Natural killer cell (primary cell): ENCODE data around the gene HCST. TPM values are rescaled to one million over a fixed set of nuclear protein-coding genes. Genes with fewer than 3 reads are reported as not detected.
"Not testable (repeated sequence)": the region's sequence is repeated elsewhere in the genome, so short reads cannot be mapped to it uniquely, and the experiment has no call there.

Source experiments
- ATAC-seq, 3 donors: fragments of 150-1000 bp in 2 of 3; fragments of 200-7000 bp in 1 of 3; cut with Tn5 transposase; 1 replicate in 1 of 3; 2 replicates in 2 of 3; pipeline ENCODE4 v1.10.0; 2021; ENCODE audit warnings: mild to moderate bottlenecking in 2 of 3, moderate library complexity in 2 of 3
- DNase-seq, 2 donors: peaks; one replicate each; pipeline versions ENCODE4 v3.0.0 to v3.0.0-alpha.2; 2013 to 2021; ENCODE audit warnings: mixed read lengths in 1 of 2
- H3K27ac ChIP-seq: one replicate; pipeline ENCODE4 v1.5.1; 2013; ENCODE audit warnings: mild to moderate bottlenecking, low read length
- H3K27me3 ChIP-seq: one replicate; pipeline ENCODE4 v1.6.1; 2013; ENCODE audit warnings: low read length; ENCODE audit not compliant: control insufficient read depth, insufficient read depth
- H3K36me3 ChIP-seq: one replicate; pipeline ENCODE4 v1.6.1; 2013; ENCODE audit warnings: low read length; ENCODE audit not compliant: control insufficient read depth, insufficient read depth
- H3K4me1 ChIP-seq: one replicate; pipeline ENCODE4 v1.6.1; 2013; ENCODE audit warnings: low read length; ENCODE audit not compliant: control insufficient read depth, insufficient read depth
- H3K4me3 ChIP-seq: one replicate; pipeline ENCODE4 v1.5.1; 2013; ENCODE audit warnings: low read length
- H3K9me3 ChIP-seq: one replicate; pipeline ENCODE4 v1.6.1; 2013; ENCODE audit warnings: low read length; ENCODE audit not compliant: control insufficient read depth, insufficient read depth
- H3K27ac Mint-ChIP-seq, 2 donors: one replicate each; pipeline ENCODE4 v1.8.0; 2022; ENCODE audit warnings: mild to moderate bottlenecking in 2 of 2, mixed read lengths in 2 of 2, moderate library complexity in 1 of 2
- H3K27me3 Mint-ChIP-seq, 2 donors: one replicate each; pipeline ENCODE4 v1.8.0; 2022; ENCODE audit warnings: low read depth in 2 of 2, mixed read lengths in 2 of 2
- H3K36me3 Mint-ChIP-seq: one replicate; pipeline ENCODE4 v1.8.0; 2022; ENCODE audit warnings: mixed read lengths
- H3K4me1 Mint-ChIP-seq, 2 donors: one replicate each; pipeline ENCODE4 v1.8.0; 2022; ENCODE audit warnings: mixed read lengths in 2 of 2
- H3K4me3 Mint-ChIP-seq: one replicate; pipeline ENCODE4 v1.8.0; 2022; ENCODE audit warnings: mild to moderate bottlenecking, moderate library complexity, mixed read lengths
- H3K9me3 Mint-ChIP-seq, 2 donors: one replicate each; pipeline ENCODE4 v1.8.0; 2022; ENCODE audit warnings: mixed read lengths in 2 of 2
- CTCF ChIP-seq: fragments of 200-600 bp; IDR thresholded peaks from one replicate; pipeline ENCODE4 v1.8.0; 2022; ENCODE audit warnings: antibody characterized with exemption
- WGBS: methylation state at CpG from one replicate; pipeline ENCODE4 v1.1.7; 2013; ENCODE audit warnings: missing lambda C conversion rate; ENCODE audit not compliant: insufficient coverage; 5-methylcytosine and 5-hydroxymethylcytosine counted together
- intact Hi-C: fragments of 100-400 bp; cut with micrococcal nuclease; formaldehyde crosslinking; loops from one replicate; pipeline ENCODE4 v1.14.2; 2022
- total RNA-seq, 4 donors: library from RNA; stranded (reverse); fragments of 120-200 nt in 1 of 4; gene quantifications; one replicate each; pipeline versions ENCODE4 v1.2.3 to v1.2.4, GENCODE V29; 2013 to 2022

Gene HCST
- total RNA-seq, 3 donors from 2014 or later (not counting 1 experiment from before 2014, with no cell fraction given) = 281 to 307 (median 296) TPM

GRCh38 chr19:35908973-35909683 lies 6.8 kb downstream of the HCST start:
- no peaks in the 10 kb centered on the region for H3K9me3 ChIP-seq
- Mint-ChIP-seq H3K9me3 (no peaks in the 10 kb centered on the region), H3K36me3 (no peaks in the 10 kb centered on the region), H3K27ac (peak overlapping the region; percentile 90 to 97), H3K27me3 (no peaks in the 10 kb centered on the region), H3K4me1 (peaks cover 46 to 48% of the 10 kb centered on the region in 2 donors), H3K4me3 (peak overlapping the region; percentile 97)
- no peaks in the 10 kb centered on the region for H3K27me3 ChIP-seq
- 26% methylated on average over 8 of the region's 10 CpGs for WGBS
- no peak overlapping the region for H3K4me3 ChIP-seq
- peak overlapping the region; percentile 93 for H3K27ac ChIP-seq
- ATAC-seq (peak; percentile 33 to 81 (median 39)), DNase-seq (peak in 1 of 2 donors; percentile 49)
- peaks cover 9% of the 10 kb centered on the region for H3K36me3 ChIP-seq
- TF ChIP-seq CTCF = no peak
- peaks cover 73% of the 10 kb centered on the region for H3K4me1 ChIP-seq
- intact Hi-C loops = loop anchor here (10.0 kb wide), 1 partner anchor 164 kb away; the partner anchor contains the start of genes IGFLR1, LIN37, PSENEN and U2AF1L4

GRCh38 chr19:35909684-35910035 lies 7.3 kb downstream of the HCST start:
- peak overlapping the region; percentile 93 for H3K27ac ChIP-seq
- TF ChIP-seq CTCF = no peak
- Mint-ChIP-seq H3K36me3 (no peaks in the 10 kb centered on the region), H3K4me3 (no peak overlapping the region), H3K27ac (peak overlapping the region; percentile 90 to 97), H3K9me3 (no peaks in the 10 kb centered on the region), H3K4me1 (peaks cover 42 to 43% of the 10 kb centered on the region in 2 donors), H3K27me3 (no peaks in the 10 kb centered on the region)
- intact Hi-C loops = loop anchor here (10.0 kb wide), 1 partner anchor 165 kb away; the partner anchor contains the start of genes IGFLR1, LIN37, PSENEN and U2AF1L4
- peaks cover 68% of the 10 kb centered on the region for H3K4me1 ChIP-seq
- no peak overlapping the region for H3K4me3 ChIP-seq
- peaks cover 5% of the 10 kb centered on the region for H3K36me3 ChIP-seq
- WGBS = 66% methylated on average over 6 of the region's 6 CpGs
- H3K27me3 ChIP-seq = no peaks in the 10 kb centered on the region
- ATAC-seq (no peak), DNase-seq (no peak)
- no peaks in the 10 kb centered on the region for H3K9me3 ChIP-seq

- H3K4me3 Mint-ChIP-seq, H3K27me3 Mint-ChIP-seq, DNase-seq, H3K27me3 ChIP-seq, H3K9me3 Mint-ChIP-seq, H3K9me3 ChIP-seq, ATAC-seq, intact Hi-C loops, H3K4me3 ChIP-seq, H3K36me3 Mint-ChIP-seq, H3K27ac ChIP-seq, H3K36me3 ChIP-seq: not testable (repeated sequence)
- H3K4me1 Mint-ChIP-seq = peaks cover 36 to 39% of the 10 kb centered on the region in 2 donors
- peak overlapping the region; percentile 29 to 90 for H3K27ac Mint-ChIP-seq
- 96% methylated on average over 12 of the region's 14 CpGs for WGBS
- H3K4me1 ChIP-seq = peaks cover 61% of the 10 kb centered on the region
Measured at GRCh38 chr19:35910355-35910754, 8.0 kb downstream of the HCST start.

GRCh38 chr19:35911173-35911572 lies 8.8 kb downstream of the HCST start:
- Mint-ChIP-seq H3K4me3 (no peak overlapping the region), H3K27me3 (no peaks in the 10 kb centered on the region), H3K9me3 (no peaks in the 10 kb centered on the region), H3K36me3 (no peaks in the 10 kb centered on the region), H3K27ac (peak overlapping the region in 1 of 2 donors; percentile 7), H3K4me1 (peaks cover 35 to 38% of the 10 kb centered on the region in 2 donors)
- H3K9me3 ChIP-seq = no peaks in the 10 kb centered on the region
- H3K36me3 ChIP-seq = peaks cover 2% of the 10 kb centered on the region
- peaks cover 52% of the 10 kb centered on the region for H3K4me1 ChIP-seq
- ATAC-seq = no peak
- intact Hi-C loops = no loop called here
- no peak overlapping the region for H3K4me3 ChIP-seq
- DNase-seq = no peak
- H3K27ac ChIP-seq = peak overlapping the region; percentile 6
- no peak for TF ChIP-seq CTCF
- H3K27me3 ChIP-seq = no peaks in the 10 kb centered on the region
- WGBS = 72% methylated on average over 3 of the region's 3 CpGs
